Epithelial cell of esophagus (primary cell): ENCODE data around the gene DTWD2.

Experiments
- DNase-seq: peaks from one replicate; pipeline ENCODE4 v3.0.0; 2010; ENCODE audit warnings: low read depth
- H3K4me3 ChIP-seq: 2 replicates; pipeline ENCODE4 v1.5.1; 2011; ENCODE audit warnings: mild to moderate bottlenecking, low read length, control low read depth
- TF ChIP-seq, protein P1 (sequence below): IDR thresholded peaks from 2 replicates; pipeline ENCODE4 v1.5.1; 2011; ENCODE audit warnings: low read depth, mild to moderate bottlenecking, low read length, control low read depth, inconsistent platforms; ENCODE audit not compliant: insufficient read depth; ENCODE audit errors: missing control alignments

The DTWD2 gene

DNA sequence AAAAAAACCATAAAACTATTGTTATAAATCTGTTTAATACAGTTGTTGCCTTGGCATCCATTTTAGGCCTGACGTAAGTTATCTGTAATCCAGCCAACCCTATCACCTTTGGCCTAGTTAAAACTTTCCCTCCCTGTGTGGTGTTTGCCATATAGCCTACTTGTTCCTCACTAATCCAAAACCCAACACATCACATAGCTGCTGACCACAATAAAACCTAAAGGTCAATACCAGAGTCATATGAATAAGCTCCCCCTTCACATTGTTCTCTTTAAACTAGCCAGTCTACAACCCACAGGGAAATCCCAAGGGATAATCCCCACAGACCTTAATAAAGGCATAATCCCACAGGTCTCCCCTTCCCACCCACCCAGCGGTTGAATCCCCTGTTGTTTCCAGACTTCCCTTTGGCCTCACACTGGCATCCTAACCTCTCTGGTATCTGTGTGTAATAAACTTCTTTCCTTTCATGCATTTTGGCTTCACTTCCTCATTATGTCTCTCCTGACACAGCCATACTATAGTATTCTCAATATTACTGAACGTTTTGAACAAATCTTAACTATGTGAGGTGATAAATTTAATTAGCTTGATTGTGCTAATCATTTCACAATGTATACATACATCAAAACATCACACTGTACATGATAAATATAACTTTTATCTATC lies 50.8 kb downstream of the DTWD2 start:
- DNase-seq = no peak
- TF ChIP-seq, protein P1, sequence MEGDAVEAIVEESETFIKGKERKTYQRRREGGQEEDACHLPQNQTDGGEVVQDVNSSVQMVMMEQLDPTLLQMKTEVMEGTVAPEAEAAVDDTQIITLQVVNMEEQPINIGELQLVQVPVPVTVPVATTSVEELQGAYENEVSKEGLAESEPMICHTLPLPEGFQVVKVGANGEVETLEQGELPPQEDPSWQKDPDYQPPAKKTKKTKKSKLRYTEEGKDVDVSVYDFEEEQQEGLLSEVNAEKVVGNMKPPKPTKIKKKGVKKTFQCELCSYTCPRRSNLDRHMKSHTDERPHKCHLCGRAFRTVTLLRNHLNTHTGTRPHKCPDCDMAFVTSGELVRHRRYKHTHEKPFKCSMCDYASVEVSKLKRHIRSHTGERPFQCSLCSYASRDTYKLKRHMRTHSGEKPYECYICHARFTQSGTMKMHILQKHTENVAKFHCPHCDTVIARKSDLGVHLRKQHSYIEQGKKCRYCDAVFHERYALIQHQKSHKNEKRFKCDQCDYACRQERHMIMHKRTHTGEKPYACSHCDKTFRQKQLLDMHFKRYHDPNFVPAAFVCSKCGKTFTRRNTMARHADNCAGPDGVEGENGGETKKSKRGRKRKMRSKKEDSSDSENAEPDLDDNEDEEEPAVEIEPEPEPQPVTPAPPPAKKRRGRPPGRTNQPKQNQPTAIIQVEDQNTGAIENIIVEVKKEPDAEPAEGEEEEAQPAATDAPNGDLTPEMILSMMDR = no peak
- no peak overlapping the region for H3K4me3 ChIP-seq

DNA sequence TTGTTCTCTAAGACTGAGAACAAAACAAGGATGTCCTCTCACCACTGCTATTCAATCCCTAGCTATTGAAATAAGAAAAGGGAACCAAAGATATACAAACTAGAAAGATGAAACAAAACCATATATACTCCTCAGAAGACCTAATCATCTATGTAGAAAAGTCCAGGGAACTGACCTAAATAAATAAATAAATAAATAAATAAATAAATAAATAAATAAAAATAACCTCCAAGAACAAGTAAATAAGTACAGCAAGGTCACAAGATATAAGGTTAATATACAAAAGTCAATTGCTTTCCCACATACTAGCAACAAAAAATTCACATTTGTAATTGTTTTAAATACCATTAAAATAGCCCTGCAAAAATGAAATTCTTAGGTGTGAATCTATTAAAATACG lies 54.6 kb downstream of the DTWD2 start:
- H3K4me3 ChIP-seq = no peak overlapping the region
- DNase-seq = no peak
- TF ChIP-seq, protein P1 = no peak

DNA sequence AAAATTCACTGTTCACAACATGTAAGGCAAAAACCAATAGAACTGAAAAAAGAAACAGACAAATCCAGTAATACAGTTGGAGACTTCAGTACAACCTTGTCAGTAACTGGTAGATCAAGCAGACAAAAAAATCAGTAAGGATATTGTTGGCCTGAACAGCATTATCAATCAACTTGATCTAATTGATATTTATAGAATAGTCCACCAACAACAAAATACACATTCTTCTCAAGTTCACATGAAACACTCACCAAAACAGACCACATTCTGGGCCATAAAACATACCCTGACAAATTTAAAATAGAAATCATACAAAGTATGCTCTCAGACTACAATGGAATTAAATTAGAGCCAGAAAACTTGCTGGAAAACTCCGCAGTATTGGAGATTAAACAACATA lies 56.8 kb downstream of the DTWD2 start:
- TF ChIP-seq, protein P1 = no peak
- no peak overlapping the region for H3K4me3 ChIP-seq
- DNase-seq = no peak

DNA sequence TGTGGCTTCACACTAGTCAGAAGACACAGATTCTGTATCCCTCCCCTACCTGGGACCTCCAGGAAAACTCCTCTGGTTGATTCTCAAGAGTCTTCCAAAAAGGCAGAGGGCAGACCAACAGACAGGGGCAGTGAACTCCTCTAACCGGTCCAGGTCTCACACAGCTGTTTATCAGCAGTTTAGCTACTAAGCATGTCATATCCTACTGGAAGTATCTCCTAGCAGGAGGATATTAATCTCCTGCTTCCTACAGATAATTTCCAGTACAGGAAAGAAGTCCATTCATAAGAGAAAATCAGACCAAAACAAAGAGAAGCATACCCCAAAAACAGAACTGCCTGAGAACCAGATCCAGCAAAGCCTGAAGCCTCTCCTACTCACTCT lies 64.3 kb downstream of the DTWD2 start:
- no peak overlapping the region for H3K4me3 ChIP-seq
- TF ChIP-seq, protein P1 = no peak
- no peak for DNase-seq

DNA sequence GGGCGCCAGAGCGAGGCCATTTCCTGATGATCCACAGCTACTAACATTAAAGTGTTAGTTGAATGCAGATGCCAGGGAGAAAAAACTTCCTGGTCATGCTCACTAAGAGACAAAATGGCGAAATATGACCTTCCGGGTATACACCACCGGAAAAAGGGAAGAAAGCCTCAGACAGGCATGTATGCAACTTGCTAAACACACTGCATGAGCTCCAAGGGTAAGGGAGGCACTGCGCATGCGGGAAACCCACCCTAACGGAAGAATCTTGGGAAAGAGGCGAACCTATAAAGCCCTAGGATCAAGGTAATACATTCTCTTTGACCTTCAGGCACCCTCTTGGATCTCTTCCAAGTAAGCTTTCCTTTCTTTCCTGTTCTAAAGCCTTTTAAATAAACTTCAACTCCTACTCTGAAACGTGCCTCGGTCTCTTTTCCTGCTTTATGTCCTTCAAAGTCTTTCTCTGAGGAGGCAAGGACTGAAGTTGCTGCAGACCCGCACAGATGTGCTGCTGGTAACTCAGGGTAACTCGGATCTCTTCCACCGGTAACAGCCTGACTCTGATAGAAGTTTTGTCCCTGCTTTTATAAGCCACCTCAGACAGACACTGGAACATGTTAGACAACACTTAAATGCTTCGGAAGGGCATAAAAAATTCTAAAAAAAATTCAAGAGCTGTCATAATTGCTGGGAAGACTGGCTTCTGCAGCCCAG lies 64.9 kb downstream of the DTWD2 start:
- no peak overlapping the region for H3K4me3 ChIP-seq
- no peak for DNase-seq
- TF ChIP-seq, protein P1 = no peak

DNA sequence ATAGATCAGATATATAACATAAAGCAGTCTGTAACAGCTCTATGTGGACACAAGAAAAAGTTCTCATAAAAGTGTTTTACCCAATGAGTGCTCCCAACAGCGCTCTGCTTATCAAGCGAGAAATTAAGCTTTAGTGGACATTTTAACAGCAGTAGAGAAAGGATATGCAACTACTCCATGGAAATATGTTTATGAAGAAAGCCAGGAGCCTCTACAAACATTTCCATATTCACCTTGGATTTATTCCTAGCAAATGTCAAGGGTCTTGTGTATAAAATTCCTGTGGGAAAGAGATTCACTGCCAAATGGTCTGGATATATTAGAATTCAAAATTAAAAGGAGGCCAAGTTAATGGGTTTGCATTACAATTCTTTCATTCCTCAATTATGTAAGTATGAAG lies 66.5 kb downstream of the DTWD2 start:
- DNase-seq = no peak
- TF ChIP-seq, protein P1 = no peak
- no peak overlapping the region for H3K4me3 ChIP-seq

DNA sequence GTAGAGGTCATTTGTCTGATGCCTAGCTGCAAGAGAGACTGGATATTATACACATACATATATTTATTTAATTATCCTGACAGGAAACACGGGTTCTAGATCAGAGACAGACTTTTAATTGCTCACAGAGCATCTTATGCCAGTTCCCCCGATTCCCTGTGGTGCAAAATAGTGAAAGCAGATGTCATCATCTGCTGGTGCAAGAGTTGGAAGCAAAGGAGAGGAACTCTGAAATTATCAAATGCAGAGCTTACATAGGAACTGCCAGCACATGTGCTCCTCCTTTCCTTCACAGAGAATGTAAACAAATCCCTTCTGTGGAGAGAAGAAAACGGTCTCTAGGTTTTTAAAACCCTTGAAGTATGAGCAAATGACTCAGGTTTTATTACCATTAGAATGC lies 69.3 kb downstream of the DTWD2 start:
- DNase-seq = no peak
- no peak overlapping the region for H3K4me3 ChIP-seq
- TF ChIP-seq, protein P1 = no peak
